NT2/D1 (cell line): Measurements from ENCODE around the gene FIBCD1.

Experiments
- YY1 ChIP-seq: IDR thresholded peaks from 2 replicates; pipeline ENCODE4 v1.6.1; 2011; ENCODE audit not compliant: insufficient read length, insufficient read depth
- ZNF274 ChIP-seq: IDR thresholded peaks from 2 replicates; pipeline ENCODE4 v1.6.1; 2011; ENCODE audit warnings: mild to moderate bottlenecking, low read depth, low read length

GRCh38 chr9:130963337-130963908 lies 24.4 kb upstream of the FIBCD1 start:
- no peak for TF ChIP-seq YY1
- no peak for TF ChIP-seq ZNF274
